Panc1 (cell line): Measurements from ENCODE around the gene SIGLEC1. TPM values are rescaled to one million over a fixed set of nuclear protein-coding genes. Genes with fewer than 3 reads are reported as not detected.

Experiments used
- ATAC-seq: fragments of 200-7000 bp; cut with Tn5 transposase; 2 replicates; pipeline ENCODE4 v1.9.1; 2020; ENCODE audit warnings: mild to moderate bottlenecking, moderate library complexity
- BruUV-seq: library from RNA; stranded (reverse); fragments of 400-500 nt; replicated peaks from 2 replicates; lab custom pipeline; 2021; lab: Mats Ljungman, UMichigan
- CTCF ChIA-PET: fragments of 300-600 bp; sonication (Branson Sonifier 250); formaldehyde crosslinking; loops from one replicate; lab custom pipeline; 2022; ENCODE audit warnings: antibody characterized with exemption; lab: Charles Lee
- POLR2A ChIA-PET: fragments of 300-600 bp; sonication (Branson Sonifier 250); formaldehyde crosslinking; loops from one replicate; lab custom pipeline; 2022; ENCODE audit warnings: antibody characterized with exemption; lab: Charles Lee
- DNase-seq: peaks from one replicate; pipeline ENCODE4 v3.0.0-alpha.2; 2010; ENCODE audit warnings: low read depth, low spot score
- H3K27ac ChIP-seq: 2 replicates; pipeline ENCODE4 v1.5.1; 2011; ENCODE audit warnings: mild to moderate bottlenecking, low read length, inconsistent platforms
- H3K27me3 ChIP-seq: fragments of 200-500 bp; sonication (Bioruptor generic); 2 replicates; pipeline ENCODE4 v1.6.0; 2014; ENCODE audit warnings: low read length, inconsistent platforms; ENCODE audit not compliant: control insufficient read depth, insufficient read depth
- H3K36me3 ChIP-seq: fragments of 200-500 bp; sonication (Bioruptor generic); 2 replicates; pipeline ENCODE4 v1.5.1; 2014; ENCODE audit warnings: inconsistent platforms, mild to moderate bottlenecking, low read length, moderate library complexity; ENCODE audit not compliant: control insufficient read depth, insufficient read depth
- H3K4me1 ChIP-seq: 2 replicates; pipeline ENCODE4 v1.5.1; 2011; ENCODE audit warnings: inconsistent platforms, mild to moderate bottlenecking, low read length, moderate library complexity; ENCODE audit not compliant: control insufficient read depth, insufficient read depth
- H3K4me3 ChIP-seq, 2 experiments: 2 replicates each; pipeline ENCODE4 v1.5.1; 2011 to 2012; ENCODE audit warnings: low read depth in 2 of 2, low read length in 2 of 2, mild to moderate bottlenecking in 2 of 2, inconsistent platforms in 1 of 2, moderate library complexity in 1 of 2
- H3K9me3 ChIP-seq: fragments of 200-500 bp; sonication (Bioruptor generic); 2 replicates; pipeline ENCODE4 v1.5.1; 2014; ENCODE audit warnings: low read depth, mild to moderate bottlenecking, inconsistent platforms, low read length, moderate library complexity; ENCODE audit not compliant: control insufficient read depth, insufficient read depth
- CTCF ChIP-seq: fragments of 450-650 bp; IDR thresholded peaks from 2 replicates; pipeline ENCODE4 v1.5.1; 2017; ENCODE audit warnings: mild to moderate bottlenecking
- POLR2AphosphoS5 ChIP-seq: IDR thresholded peaks from 2 replicates; pipeline ENCODE4 v1.6.1; 2012; ENCODE audit warnings: mild to moderate bottlenecking, low read depth, low read length, moderate library complexity
- SIN3A ChIP-seq: IDR thresholded peaks from 2 replicates; pipeline ENCODE4 v1.6.1; 2012; ENCODE audit warnings: low read depth, mild to moderate bottlenecking, low read length, moderate library complexity, borderline replicate concordance; ENCODE audit not compliant: insufficient read depth
- TCF7L2 ChIP-seq: IDR thresholded peaks from 2 replicates; pipeline ENCODE4 v1.6.1; 2011; ENCODE audit warnings: mild to moderate bottlenecking, low read depth, low read length, inconsistent platforms
- in situ Hi-C: cut with HindIII; loops from 2 replicates; pipeline ENCODE4 v1.10.0; 2016; ENCODE audit warnings: low sequenced_read_pairs, low pct_unique_long_range_greater_than_20kb
- intact Hi-C: fragments of 100-400 bp; cut with micrococcal nuclease; formaldehyde crosslinking; loops from one replicate; pipeline ENCODE4 v1.10.0; 2022; ENCODE audit not compliant: unreplicated experiment
- total RNA-seq: library from RNA; stranded (reverse); gene quantifications from one replicate; pipeline ENCODE4 v1.2.1, GENCODE V29; 2021; ENCODE audit not compliant: unreplicated experiment
- TF ChIP-seq, protein P1 (sequence below), 2 experiments: IDR thresholded peaks; 2 replicates each; pipeline ENCODE4 v1.6.1; 2011 to 2012; ENCODE audit warnings: low read depth in 2 of 2, control low read depth in 1 of 2, low read length in 1 of 2, mild to moderate bottlenecking in 1 of 2, moderate library complexity in 1 of 2; ENCODE audit not compliant: insufficient read depth in 1 of 2

Gene SIGLEC1
- total RNA-seq, 1 experiment from 2014 or later: 0.03 TPM

DNA sequence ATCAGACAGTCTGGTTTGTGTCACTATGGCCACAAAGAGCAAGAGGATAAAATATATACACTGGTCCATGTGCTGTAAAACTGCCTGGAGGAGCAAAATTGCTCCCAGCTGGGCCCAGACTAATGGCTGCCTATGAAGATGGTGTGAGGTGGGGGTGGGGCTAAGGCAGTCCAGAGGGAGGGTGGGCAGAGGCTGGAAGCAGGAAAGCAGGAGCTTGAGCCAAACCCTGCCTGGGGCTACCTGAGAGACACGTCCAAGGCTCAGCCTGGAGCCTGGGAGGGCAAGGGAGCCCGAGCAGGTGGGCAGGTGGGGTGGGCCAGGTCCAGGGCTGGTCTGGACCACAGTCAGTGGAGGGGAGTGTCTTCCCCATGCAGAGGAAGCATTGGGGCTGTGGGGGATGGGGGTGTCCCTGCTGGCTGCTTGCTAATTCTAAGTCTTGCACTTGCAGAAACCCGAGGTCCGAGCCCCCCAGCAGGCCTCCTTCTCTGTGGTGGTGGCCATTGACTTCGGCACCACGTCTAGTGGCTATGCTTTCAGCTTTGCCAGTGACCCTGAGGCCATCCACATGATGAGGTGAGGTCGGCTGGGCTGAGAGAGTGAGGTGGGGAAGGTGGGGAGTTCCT, 29.5 kb upstream of the SIGLEC1 start:
- POLR2A ChIA-PET: interaction anchor here (0.7 kb wide), 2 partner anchors 47 to 50 kb away, joined by 4 to 6 read pairs; no protein-coding TSS in a partner anchor
- no peak for TF ChIP-seq POLR2AphosphoS5
- TF ChIP-seq, protein P1, sequence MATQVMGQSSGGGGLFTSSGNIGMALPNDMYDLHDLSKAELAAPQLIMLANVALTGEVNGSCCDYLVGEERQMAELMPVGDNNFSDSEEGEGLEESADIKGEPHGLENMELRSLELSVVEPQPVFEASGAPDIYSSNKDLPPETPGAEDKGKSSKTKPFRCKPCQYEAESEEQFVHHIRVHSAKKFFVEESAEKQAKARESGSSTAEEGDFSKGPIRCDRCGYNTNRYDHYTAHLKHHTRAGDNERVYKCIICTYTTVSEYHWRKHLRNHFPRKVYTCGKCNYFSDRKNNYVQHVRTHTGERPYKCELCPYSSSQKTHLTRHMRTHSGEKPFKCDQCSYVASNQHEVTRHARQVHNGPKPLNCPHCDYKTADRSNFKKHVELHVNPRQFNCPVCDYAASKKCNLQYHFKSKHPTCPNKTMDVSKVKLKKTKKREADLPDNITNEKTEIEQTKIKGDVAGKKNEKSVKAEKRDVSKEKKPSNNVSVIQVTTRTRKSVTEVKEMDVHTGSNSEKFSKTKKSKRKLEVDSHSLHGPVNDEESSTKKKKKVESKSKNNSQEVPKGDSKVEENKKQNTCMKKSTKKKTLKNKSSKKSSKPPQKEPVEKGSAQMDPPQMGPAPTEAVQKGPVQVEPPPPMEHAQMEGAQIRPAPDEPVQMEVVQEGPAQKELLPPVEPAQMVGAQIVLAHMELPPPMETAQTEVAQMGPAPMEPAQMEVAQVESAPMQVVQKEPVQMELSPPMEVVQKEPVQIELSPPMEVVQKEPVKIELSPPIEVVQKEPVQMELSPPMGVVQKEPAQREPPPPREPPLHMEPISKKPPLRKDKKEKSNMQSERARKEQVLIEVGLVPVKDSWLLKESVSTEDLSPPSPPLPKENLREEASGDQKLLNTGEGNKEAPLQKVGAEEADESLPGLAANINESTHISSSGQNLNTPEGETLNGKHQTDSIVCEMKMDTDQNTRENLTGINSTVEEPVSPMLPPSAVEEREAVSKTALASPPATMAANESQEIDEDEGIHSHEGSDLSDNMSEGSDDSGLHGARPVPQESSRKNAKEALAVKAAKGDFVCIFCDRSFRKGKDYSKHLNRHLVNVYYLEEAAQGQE (IDR thresholded peaks at IDR 0.05; ENCODE audit: insufficient read depth in 1 of 2, low read depth in 2 of 2, low read length in 1 of 2): no peak
- TF ChIP-seq SIN3A: no peak
- TF ChIP-seq CTCF: no peak
- TF ChIP-seq TCF7L2: no peak

DNA sequence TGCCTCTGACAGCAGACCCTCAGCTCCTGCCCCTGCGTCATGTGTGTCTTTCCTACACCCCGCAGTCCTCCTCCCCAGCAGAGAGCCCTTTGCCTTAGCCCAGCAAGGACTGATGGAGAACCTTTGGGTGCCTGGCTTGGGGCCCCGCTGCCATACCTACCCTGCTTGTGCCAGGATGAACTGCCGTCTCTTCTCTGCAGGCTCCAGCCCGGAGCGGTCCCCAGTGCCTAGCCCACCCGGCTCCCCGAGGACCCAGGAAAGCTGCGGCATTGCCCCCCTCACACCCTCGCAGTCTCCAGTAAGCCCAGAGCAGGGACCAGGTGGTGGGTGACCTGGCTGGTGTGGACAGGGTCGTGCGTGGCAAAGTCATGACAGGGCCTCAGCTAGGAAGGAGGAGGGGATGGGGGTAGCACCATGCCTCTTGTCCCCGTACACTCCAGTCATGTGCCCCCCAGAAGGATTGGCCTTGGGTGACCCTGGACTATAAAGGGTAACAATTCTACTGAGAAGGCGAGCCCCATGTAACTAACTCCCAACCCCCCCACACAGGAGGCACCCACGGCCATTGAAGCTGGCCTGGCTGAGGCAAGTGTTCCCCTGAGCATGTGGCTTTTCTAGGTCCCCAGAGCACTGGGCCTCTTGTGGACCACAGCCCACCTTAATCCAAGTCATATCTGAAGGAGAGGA, 28.4 kb upstream of the SIGLEC1 start:
- TF ChIP-seq SIN3A (no peak), TCF7L2 (no peak), POLR2AphosphoS5 (no peak), CTCF (no peak)
- TF ChIP-seq, protein P1 (IDR thresholded peaks at IDR 0.05; ENCODE audit: insufficient read depth in 1 of 2, low read depth in 2 of 2, low read length in 1 of 2): no peak
- DNase-seq (no peak), ATAC-seq (no peak)
- in situ Hi-C loops: no loop called here
- H3K36me3 ChIP-seq: no peaks in the 10 kb centered on the region
- no peak overlapping the region for H3K4me3 ChIP-seq
- H3K4me1 ChIP-seq: peaks cover 6% of the 10 kb centered on the region
- no peaks in the 10 kb centered on the region for H3K9me3 ChIP-seq
- CTCF ChIA-PET: no interaction called here
- intact Hi-C loops: loop anchor here (10.0 kb wide), 1 partner anchor 66 kb away; no protein-coding TSS in a partner anchor
- BruUV-seq: no TSS peak
- H3K27ac ChIP-seq: no peak overlapping the region
- no peaks in the 10 kb centered on the region for H3K27me3 ChIP-seq
- POLR2A ChIA-PET: interaction anchor here (0.6 to 0.7 kb wide), 2 partner anchors 46 to 379 kb away, joined by 3 to 6 read pairs; no protein-coding TSS in a partner anchor

More for the DNA sequence above, 29.5 kb upstream of the SIGLEC1 start:
- in situ Hi-C loops: no loop called here
- no peaks in the 10 kb centered on the region for H3K36me3 ChIP-seq
- CTCF ChIA-PET: no interaction called here
- peaks cover 6% of the 10 kb centered on the region for H3K4me1 ChIP-seq
- H3K27ac ChIP-seq: no peak overlapping the region
- intact Hi-C loops: loop anchor here (10.0 kb wide), 1 partner anchor 67 kb away; no protein-coding TSS in a partner anchor
- no peak overlapping the region for H3K4me3 ChIP-seq
- H3K27me3 ChIP-seq: no peaks in the 10 kb centered on the region
- no peaks in the 10 kb centered on the region for H3K9me3 ChIP-seq
- BruUV-seq: no TSS peak
- no peak for DNase-seq
- ATAC-seq: no peak
